ENCODE results near the gene ICA1.

ICA1 gene

DNA sequence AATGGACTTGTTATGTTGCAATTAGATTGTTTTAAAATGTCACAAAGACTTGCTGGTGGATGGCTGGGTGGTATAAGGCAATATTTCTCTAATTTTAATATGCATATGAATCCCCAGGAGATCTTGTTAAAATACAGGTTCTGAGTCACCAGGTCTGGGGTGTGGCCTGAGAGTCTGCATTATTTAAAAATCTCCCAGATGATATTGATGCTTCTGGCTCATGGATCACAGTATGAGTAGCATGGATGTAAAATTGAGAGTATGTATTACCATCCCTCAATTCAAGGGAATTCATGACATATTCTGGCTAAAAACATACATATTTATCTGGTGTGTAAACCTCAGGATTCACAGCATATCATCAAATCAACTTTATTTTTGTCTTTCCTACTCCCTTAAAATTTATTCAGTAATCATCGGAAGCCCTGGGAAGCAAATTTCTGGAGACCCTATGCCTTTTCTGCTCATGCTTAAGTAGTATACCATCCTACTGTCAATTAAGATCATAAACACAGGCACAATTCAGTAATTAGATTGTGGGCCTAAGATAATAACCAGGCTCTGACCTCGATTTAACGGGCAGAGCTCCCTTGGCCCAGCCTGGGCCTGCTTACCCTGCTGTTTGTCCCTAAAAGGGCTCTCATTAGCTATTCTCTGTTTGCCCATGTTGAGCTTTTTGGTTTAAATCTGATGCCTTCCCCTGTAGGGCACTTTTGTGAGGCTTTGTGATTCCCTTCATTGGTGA is 29.6 kb upstream of the ICA1 start:
- no peaks in the 10 kb centered on the region for H3K36me3 ChIP-seq (ENCODE audit: insufficient read depth, low read length)
- H3K27ac ChIP-seq: no peak overlapping the region
- no peaks in the 10 kb centered on the region for H3K9me3 ChIP-seq (ENCODE audit: low read depth, low read length)
- no peak overlapping the region for H3K9ac ChIP-seq (ENCODE audit: insufficient read length)
- no peak overlapping the region for H3K4me3 ChIP-seq
- TF ChIP-seq FOXP2 (optimal IDR thresholded peaks at IDR 0.05; ENCODE audit: control extremely low read depth, extremely low read length, insufficient read depth) (no peak), POLR2AphosphoS5 (IDR thresholded peaks at IDR 0.05; ENCODE audit: borderline replicate concordance, low read depth, low read length) (no peak), EZH2 (IDR thresholded peaks at IDR 0.05) (no peak)
- no peak for DNase-seq (ENCODE audit: low read depth, low spot score)

DNA sequence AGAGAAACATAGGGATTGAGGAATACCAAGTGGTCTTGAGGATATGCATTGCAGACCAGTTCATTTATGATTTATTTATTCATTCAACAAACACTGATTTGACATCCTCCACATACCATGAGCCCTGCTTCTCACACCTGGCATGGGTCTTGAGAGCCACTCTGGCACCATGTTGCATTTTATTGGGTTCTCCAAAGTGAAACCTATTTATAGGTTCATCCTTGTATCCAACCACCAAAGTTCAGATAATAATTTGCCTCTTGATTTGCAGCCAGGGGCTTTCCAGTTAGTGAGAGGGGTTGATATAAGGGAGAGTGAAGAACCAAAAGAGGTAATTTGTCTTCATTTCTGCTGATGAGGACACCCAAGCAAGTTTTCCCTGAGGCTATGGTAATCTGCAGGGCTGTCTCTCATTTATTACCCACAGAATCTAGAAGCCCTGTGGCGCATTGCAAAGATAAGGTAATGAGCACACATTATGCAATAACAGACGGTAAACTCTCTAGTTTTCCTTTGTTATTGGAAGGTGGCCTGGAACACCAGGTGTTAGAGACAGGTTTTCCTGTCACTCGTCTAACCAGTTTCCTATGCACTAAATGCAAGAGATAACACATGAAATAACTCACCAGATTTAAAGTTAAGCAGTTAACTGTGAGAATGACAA is 28.8 kb upstream of the ICA1 start:
- peak; percentile 74 for DNase-seq (ENCODE audit: low read depth, low spot score)

DNA sequence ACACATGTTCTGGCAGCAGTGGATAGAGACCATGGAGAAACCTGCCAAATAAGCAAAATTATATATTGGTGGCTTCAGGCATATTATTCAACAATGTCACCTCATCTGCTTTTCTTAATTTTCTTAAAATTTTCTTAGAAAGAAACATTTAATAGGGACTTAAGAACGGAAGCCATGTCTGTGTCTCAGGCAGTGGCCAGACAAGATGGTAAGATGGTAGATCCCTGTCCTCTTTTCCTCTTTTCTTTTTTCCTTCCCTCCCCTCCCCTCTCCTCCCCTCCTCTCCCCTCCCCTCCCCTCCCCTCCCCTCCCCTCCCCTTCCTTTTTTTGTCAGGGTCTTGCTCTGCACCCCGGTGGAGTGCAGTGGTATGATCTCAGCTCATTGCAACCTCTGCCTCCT is 24.2 kb upstream of the ICA1 start:
- H3K4me3 ChIP-seq: no peak overlapping the region
- H3K27ac ChIP-seq: no peak overlapping the region
- H3K9ac ChIP-seq (ENCODE audit: insufficient read length): no peak overlapping the region
- H3K36me3 ChIP-seq (ENCODE audit: insufficient read depth, low read length): no peaks in the 10 kb centered on the region
- DNase-seq (ENCODE audit: low read depth, low spot score): no peak
- H3K9me3 ChIP-seq (ENCODE audit: low read depth, low read length): no peaks in the 10 kb centered on the region
- no peak for TF ChIP-seq FOXP2 (optimal IDR thresholded peaks at IDR 0.05; ENCODE audit: control extremely low read depth, extremely low read length, insufficient read depth)
- TF ChIP-seq EZH2 (IDR thresholded peaks at IDR 0.05): no peak
- no peak for TF ChIP-seq POLR2AphosphoS5 (IDR thresholded peaks at IDR 0.05; ENCODE audit: borderline replicate concordance, low read depth, low read length)

More for the DNA sequence above, 28.8 kb upstream of the ICA1 start:
- Histone ChIP-seq H3K9me3 (ENCODE audit: low read depth, low read length) (no peaks in the 10 kb centered on the region), H3K36me3 (ENCODE audit: insufficient read depth, low read length) (no peaks in the 10 kb centered on the region), H3K4me3 (peak overlapping the region; percentile 20; the same call in 1 of the 2 replicates), H3K9ac (ENCODE audit: insufficient read length) (no peak overlapping the region), H3K27ac (no peak overlapping the region)
- TF ChIP-seq EZH2 (IDR thresholded peaks at IDR 0.05) (no peak), POLR2AphosphoS5 (IDR thresholded peaks at IDR 0.05; ENCODE audit: borderline replicate concordance, low read depth, low read length) (peak; percentile 31; the same call in 1 of the 2 replicates)

DNA sequence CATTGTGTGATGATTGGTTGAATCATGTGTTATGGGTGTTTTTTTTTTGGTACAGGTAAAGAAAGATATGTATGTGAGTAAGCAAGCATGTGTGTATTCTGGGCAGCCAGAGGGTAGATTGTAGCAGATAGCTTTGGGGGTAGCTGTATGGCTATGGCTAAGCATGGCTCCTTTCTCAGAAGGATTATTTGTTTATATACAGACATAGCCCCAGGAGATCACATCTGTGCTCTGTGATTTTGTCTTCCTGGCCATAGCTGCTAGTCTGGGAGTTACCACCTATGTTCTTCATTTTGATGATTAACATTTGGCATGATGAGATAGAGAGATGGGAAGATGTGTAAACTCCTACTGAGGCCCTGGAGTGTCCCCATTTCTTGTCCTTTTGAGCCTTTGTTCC is 23.2 kb upstream of the ICA1 start:
- DNase-seq (ENCODE audit: low read depth, low spot score): no peak
- TF ChIP-seq EZH2 (IDR thresholded peaks at IDR 0.05) (no peak), FOXP2 (optimal IDR thresholded peaks at IDR 0.05; ENCODE audit: control extremely low read depth, extremely low read length, insufficient read depth) (no peak), POLR2AphosphoS5 (IDR thresholded peaks at IDR 0.05; ENCODE audit: borderline replicate concordance, low read depth, low read length) (no peak)
- H3K9ac ChIP-seq (ENCODE audit: insufficient read length): no peak overlapping the region
- H3K9me3 ChIP-seq (ENCODE audit: low read depth, low read length): no peaks in the 10 kb centered on the region
- no peaks in the 10 kb centered on the region for H3K36me3 ChIP-seq (ENCODE audit: insufficient read depth, low read length)
- H3K27ac ChIP-seq: no peak overlapping the region
- no peak overlapping the region for H3K4me3 ChIP-seq

DNA sequence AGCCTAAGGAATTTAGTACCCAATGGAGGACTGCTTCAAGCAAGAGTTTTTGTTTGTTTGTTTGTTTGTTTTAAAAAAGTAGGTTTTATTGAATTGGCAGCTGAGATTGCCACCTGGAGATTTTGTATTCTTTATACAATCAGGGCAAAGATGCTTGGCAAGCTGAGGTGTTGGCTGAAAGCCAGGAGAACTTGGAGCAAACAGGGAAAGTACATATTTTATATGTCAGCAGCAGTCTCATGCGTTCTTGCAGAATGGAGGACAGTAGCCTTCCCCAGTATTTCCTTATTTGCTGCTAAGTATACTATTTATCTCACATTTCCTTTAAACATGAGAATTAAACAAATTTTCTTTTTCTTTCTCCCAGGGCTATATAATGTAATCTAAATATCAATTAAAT is 22.6 kb upstream of the ICA1 start:
- Histone ChIP-seq H3K9me3 (ENCODE audit: low read depth, low read length) (no peaks in the 10 kb centered on the region), H3K9ac (ENCODE audit: insufficient read length) (no peak overlapping the region), H3K36me3 (ENCODE audit: insufficient read depth, low read length) (no peaks in the 10 kb centered on the region), H3K27ac (no peak overlapping the region), H3K4me3 (no peak overlapping the region)
- TF ChIP-seq FOXP2 (optimal IDR thresholded peaks at IDR 0.05; ENCODE audit: control extremely low read depth, extremely low read length, insufficient read depth) (no peak), POLR2AphosphoS5 (IDR thresholded peaks at IDR 0.05; ENCODE audit: borderline replicate concordance, low read depth, low read length) (no peak), EZH2 (IDR thresholded peaks at IDR 0.05) (no peak)
- DNase-seq (ENCODE audit: low read depth, low spot score): no peak

DNA sequence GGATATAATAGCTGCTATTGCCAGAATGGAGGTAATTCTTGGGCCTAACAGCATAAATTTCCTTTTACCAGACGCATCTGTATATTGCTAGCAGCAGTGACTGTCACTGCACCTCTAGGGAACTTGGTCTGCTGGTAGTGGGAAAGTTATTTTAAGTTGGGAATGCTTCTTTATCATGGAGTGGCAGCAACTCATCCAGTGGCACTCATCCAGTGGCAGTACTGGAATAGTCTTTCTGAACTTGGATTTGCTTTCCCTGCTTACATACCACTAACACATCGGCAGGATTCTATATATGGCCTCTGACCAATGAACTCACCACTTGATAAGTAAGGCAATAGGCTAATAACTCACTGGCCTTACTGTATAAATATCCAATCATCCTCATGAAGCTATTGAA is 22.0 kb upstream of the ICA1 start:
- TF ChIP-seq FOXP2 (optimal IDR thresholded peaks at IDR 0.05; ENCODE audit: control extremely low read depth, extremely low read length, insufficient read depth) (no peak), POLR2AphosphoS5 (IDR thresholded peaks at IDR 0.05; ENCODE audit: borderline replicate concordance, low read depth, low read length) (no peak), EZH2 (IDR thresholded peaks at IDR 0.05) (no peak)
- Histone ChIP-seq H3K4me3 (no peak overlapping the region), H3K9ac (ENCODE audit: insufficient read length) (no peak overlapping the region), H3K27ac (no peak overlapping the region), H3K36me3 (ENCODE audit: insufficient read depth, low read length) (no peaks in the 10 kb centered on the region), H3K9me3 (ENCODE audit: low read depth, low read length) (no peaks in the 10 kb centered on the region)
- no peak for DNase-seq (ENCODE audit: low read depth, low spot score)

DNA sequence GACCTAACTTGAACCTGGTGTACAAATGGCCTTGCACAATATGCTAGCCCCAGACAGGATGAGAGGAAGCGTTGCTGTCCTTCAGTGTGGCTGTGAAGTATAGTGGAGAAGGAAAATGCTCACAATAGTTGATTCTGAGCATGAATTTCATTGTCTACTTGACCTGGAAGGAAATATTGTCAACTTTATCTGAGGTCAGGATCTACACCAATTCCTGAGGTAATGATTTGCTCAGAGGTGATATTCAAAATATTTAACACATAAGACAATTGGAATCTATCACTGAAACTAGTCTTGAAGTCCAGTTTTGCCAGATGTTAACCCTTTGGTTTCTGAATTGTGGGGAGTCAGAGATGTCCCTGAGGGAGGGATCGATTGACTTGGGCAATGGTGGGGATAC is 20.9 kb upstream of the ICA1 start:
- TF ChIP-seq FOXP2 (optimal IDR thresholded peaks at IDR 0.05; ENCODE audit: control extremely low read depth, extremely low read length, insufficient read depth) (no peak), POLR2AphosphoS5 (IDR thresholded peaks at IDR 0.05; ENCODE audit: borderline replicate concordance, low read depth, low read length) (no peak), EZH2 (IDR thresholded peaks at IDR 0.05) (no peak)
- H3K9ac ChIP-seq (ENCODE audit: insufficient read length): no peak overlapping the region
- no peaks in the 10 kb centered on the region for H3K9me3 ChIP-seq (ENCODE audit: low read depth, low read length)
- H3K27ac ChIP-seq: no peak overlapping the region
- no peak overlapping the region for H3K4me3 ChIP-seq
- no peak for DNase-seq (ENCODE audit: low read depth, low spot score)
- no peaks in the 10 kb centered on the region for H3K36me3 ChIP-seq (ENCODE audit: insufficient read depth, low read length)

DNA sequence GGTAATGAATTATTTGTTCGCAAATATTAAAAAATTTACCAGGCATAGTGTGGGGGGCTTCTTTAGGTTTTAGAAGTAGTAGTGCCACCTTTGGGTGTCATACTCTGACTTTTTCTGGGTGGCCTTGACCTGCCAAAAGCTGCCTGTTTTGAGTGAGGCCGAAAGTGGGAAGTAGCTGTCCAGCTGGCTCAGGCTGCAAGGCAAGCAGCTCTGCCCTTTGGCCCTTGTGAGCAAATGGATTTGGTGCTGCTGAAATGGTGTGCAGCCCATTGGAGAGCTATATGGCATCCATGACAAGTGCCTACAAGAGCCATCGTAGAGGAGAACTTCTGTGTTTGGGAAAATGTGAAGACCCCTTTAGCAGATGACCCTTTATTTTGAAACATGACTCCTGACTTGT is 20.2 kb upstream of the ICA1 start:
- no peaks in the 10 kb centered on the region for H3K9me3 ChIP-seq (ENCODE audit: low read depth, low read length)
- TF ChIP-seq FOXP2 (optimal IDR thresholded peaks at IDR 0.05; ENCODE audit: control extremely low read depth, extremely low read length, insufficient read depth) (no peak), EZH2 (IDR thresholded peaks at IDR 0.05) (no peak), POLR2AphosphoS5 (IDR thresholded peaks at IDR 0.05; ENCODE audit: borderline replicate concordance, low read depth, low read length) (no peak)
- no peak overlapping the region for H3K9ac ChIP-seq (ENCODE audit: insufficient read length)
- DNase-seq (ENCODE audit: low read depth, low spot score): no peak
- no peak overlapping the region for H3K4me3 ChIP-seq
- H3K36me3 ChIP-seq (ENCODE audit: insufficient read depth, low read length): no peaks in the 10 kb centered on the region
- no peak overlapping the region for H3K27ac ChIP-seq

Data from SK-N-MC (cell line).